OCI-LY3 (cell line): ENCODE measurements around the gene SNPH.

Source experiments
- H2AFZ ChIP-seq: fragments of 200-600, 300-600 bp; shearing (Covaris generic); 2 replicates; pipeline ENCODE4 v1.6.0; 2014; ENCODE audit warnings: antibody characterized with exemption, low read depth, low read length
- H3K27ac ChIP-seq: fragments of 200-600, 300-600 bp; sonication (generic); 2 replicates; pipeline ENCODE4 v1.5.1; 2014; ENCODE audit warnings: mild to moderate bottlenecking, low read length, moderate library complexity, mixed read lengths
- H3K27me3 ChIP-seq: fragments of 200-600, 300-600 bp; sonication (generic); 2 replicates; pipeline ENCODE4 v1.6.1; 2014; ENCODE audit warnings: low read depth, low read length, mixed read lengths
- H3K36me3 ChIP-seq: fragments of 200-600, 300-600 bp; sonication (generic); replicated peaks from 2 replicates; pipeline ENCODE3; 2014; ENCODE audit warnings: low read depth, low read length, mixed read lengths
- H3K4me1 ChIP-seq: fragments of 300-600, 200-600 bp; sonication (generic); 2 replicates; pipeline ENCODE4 v1.6.1; 2014; ENCODE audit warnings: low read length, mixed read lengths
- H3K4me2 ChIP-seq: fragments of 200-600, 300-600 bp; sonication (generic); 2 replicates; pipeline ENCODE4 v1.6.1; 2014; ENCODE audit warnings: low read length, mixed read lengths
- H3K4me3 ChIP-seq: fragments of 300-600, 200-600 bp; sonication (generic); 2 replicates; pipeline ENCODE4 v1.5.1; 2014; ENCODE audit warnings: antibody characterized with exemption, mild to moderate bottlenecking, low read length, moderate library complexity
- H3K79me2 ChIP-seq: fragments of 300-600, 200-600 bp; shearing (Covaris generic); 2 replicates; pipeline ENCODE4 v1.6.1; 2014; ENCODE audit warnings: mild to moderate bottlenecking, low read length, mixed read lengths
- H3K9ac ChIP-seq: fragments of 300-600, 200-600 bp; shearing (Covaris generic); 2 replicates; pipeline ENCODE4 v1.6.0; 2014; ENCODE audit warnings: mild to moderate bottlenecking, low read length, moderate library complexity
- H3K9me3 ChIP-seq: fragments of 200-600, 300-600 bp; shearing (Covaris generic); 2 replicates; pipeline ENCODE4 v1.6.1; 2014; ENCODE audit warnings: low read length, mixed read lengths; ENCODE audit not compliant: insufficient read depth
- H4K20me1 ChIP-seq: fragments of 200-600, 300-600 bp; sonication (generic); 2 replicates; pipeline ENCODE4 v1.6.1; 2016; ENCODE audit warnings: low read length, mixed read lengths; ENCODE audit not compliant: insufficient read depth
- CTCF ChIP-seq: fragments of 200-600, 300-600 bp; sonication (generic); IDR thresholded peaks from 2 replicates; pipeline ENCODE4 v1.5.1; 2014; ENCODE audit warnings: antibody characterized with exemption, low read length, low read depth
- EZH2phosphoT487 ChIP-seq: fragments of 200-600 bp; shearing (Covaris generic); IDR thresholded peaks from 2 replicates; pipeline ENCODE4 v1.6.1; 2018; ENCODE audit warnings: antibody characterized with exemption, mixed run types, low read depth

The SNPH gene

GRCh38 chr20:1225263-1225782 is 40.8 kb upstream of the SNPH start:
- no peak overlapping the region for H3K4me2 ChIP-seq
- no peak overlapping the region for H3K27ac ChIP-seq
- H3K4me1 ChIP-seq, result no peaks in the 10 kb centered on the region
- no peaks in the 10 kb centered on the region for H3K79me2 ChIP-seq
- no peaks in the 10 kb centered on the region for H3K9me3 ChIP-seq
- no peaks in the 10 kb centered on the region for H4K20me1 ChIP-seq
- no peaks in the 10 kb centered on the region for H3K36me3 ChIP-seq
- H3K9ac ChIP-seq, result no peak overlapping the region
- TF ChIP-seq EZH2phosphoT487 (no peak), CTCF (no peak)
- no peak overlapping the region for H3K4me3 ChIP-seq
- peaks cover 14% of the 10 kb centered on the region for H3K27me3 ChIP-seq
- no peak overlapping the region for H2AFZ ChIP-seq

GRCh38 chr20:1225783-1226654 is 40.1 kb upstream of the SNPH start, which contains the start of gene RAD21L1:
Gene RAD21L1 (plus strand): TSS chr20:1226044. CDS start chr20:1228454, 2,410 bp downstream.
- H3K36me3 ChIP-seq, result no peaks in the 10 kb centered on the region
- TF ChIP-seq EZH2phosphoT487, result no peak
- no peak for TF ChIP-seq CTCF
- peaks cover 19% of the 10 kb centered on the region for H3K27me3 ChIP-seq
- H3K4me3 ChIP-seq, result no peak within 1 kb of the TSS
- H3K9me3 ChIP-seq, result no peaks in the 10 kb centered on the region
- no peaks in the 10 kb centered on the region for H3K4me1 ChIP-seq
- H2AFZ ChIP-seq, result no peak within 1 kb of the TSS
- H3K79me2 ChIP-seq, result no peaks in the 10 kb centered on the region
- H3K4me2 ChIP-seq, result no peak within 1 kb of the TSS
- no peak within 1 kb of the TSS for H3K27ac ChIP-seq
- H4K20me1 ChIP-seq, result no peaks in the 10 kb centered on the region
- H3K9ac ChIP-seq, result no peak within 1 kb of the TSS

DNA sequence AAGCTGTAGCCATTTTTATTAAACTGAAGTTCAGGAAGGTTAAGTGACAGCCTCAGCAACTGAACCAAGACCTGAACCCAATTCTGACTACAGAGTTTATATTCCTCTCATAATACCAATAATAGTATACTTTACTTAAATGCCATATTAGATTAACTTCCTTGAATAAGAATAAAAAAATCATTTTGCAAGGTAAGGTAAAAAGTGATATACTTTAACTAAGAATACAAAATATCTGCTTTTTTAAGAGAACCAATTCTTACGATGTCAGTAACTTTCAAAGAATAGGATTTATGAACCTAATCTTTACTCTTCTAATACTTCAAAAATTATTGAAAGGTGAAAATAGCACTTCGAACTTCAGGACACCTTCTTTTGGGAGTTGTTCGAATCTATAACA is 36.6 kb upstream of the SNPH start:
- Histone ChIP-seq H2AFZ (no peak overlapping the region), H3K79me2 (no peaks in the 10 kb centered on the region), H3K27ac (no peak overlapping the region), H3K9me3 (no peaks in the 10 kb centered on the region), H3K36me3 (no peaks in the 10 kb centered on the region), H3K4me1 (peaks cover 16% of the 10 kb centered on the region), H4K20me1 (no peaks in the 10 kb centered on the region), H3K4me3 (no peak overlapping the region), H3K9ac (no peak overlapping the region), H3K27me3 (peaks cover 19% of the 10 kb centered on the region), H3K4me2 (no peak overlapping the region)
- no peak for TF ChIP-seq CTCF
- no peak for TF ChIP-seq EZH2phosphoT487

DNA sequence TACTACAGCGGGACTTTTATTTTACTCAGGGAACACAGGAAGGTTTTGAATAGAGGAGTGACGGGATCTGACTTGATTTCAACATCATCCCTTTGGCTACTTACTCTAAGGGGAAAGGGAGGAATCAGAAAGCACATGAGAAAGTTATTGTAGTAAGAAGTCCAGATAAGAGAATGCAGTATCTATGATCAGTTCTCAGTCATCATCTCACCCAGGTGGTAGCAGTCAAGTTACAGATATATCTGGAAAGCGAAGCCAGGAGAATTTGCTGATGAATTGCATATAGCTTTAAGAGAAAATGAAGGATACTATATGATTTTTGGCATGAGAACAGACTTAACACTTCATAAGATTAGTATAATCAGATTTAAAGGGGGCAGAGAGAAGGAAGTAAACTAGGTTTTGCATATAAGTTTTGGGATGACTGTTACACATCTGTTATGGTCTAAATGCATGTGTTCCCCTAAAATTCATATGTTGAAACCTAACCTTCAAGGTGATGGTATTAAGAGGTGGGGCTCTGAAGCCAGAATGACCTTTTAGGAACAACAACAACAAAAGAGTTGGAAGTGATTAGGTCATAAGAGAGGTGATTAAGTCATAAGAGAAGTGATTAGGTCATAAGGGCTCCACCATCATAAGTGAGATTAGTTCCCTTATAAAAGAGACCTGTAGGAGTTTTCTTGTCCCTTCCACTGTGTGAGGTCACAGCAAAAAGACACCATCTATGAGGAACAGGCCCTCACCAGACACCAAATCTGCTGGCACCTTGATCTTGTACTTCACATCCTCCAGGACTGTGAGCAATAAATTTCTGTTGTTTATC is 33.6 kb upstream of the SNPH start:
- H4K20me1 ChIP-seq, result no peaks in the 10 kb centered on the region
- H3K4me3 ChIP-seq, result no peak overlapping the region
- no peaks in the 10 kb centered on the region for H3K9me3 ChIP-seq
- no peak for TF ChIP-seq CTCF
- TF ChIP-seq EZH2phosphoT487, result no peak
- peak overlapping the region; percentile 28 for H3K4me2 ChIP-seq
- H3K27me3 ChIP-seq, result peaks cover 23% of the 10 kb centered on the region
- no peaks in the 10 kb centered on the region for H3K36me3 ChIP-seq
- no peak overlapping the region for H2AFZ ChIP-seq
- H3K27ac ChIP-seq, result no peak overlapping the region
- H3K4me1 ChIP-seq, result peaks cover 20% of the 10 kb centered on the region
- no peaks in the 10 kb centered on the region for H3K79me2 ChIP-seq
- no peak overlapping the region for H3K9ac ChIP-seq
